HEK293T (cell line): ENCODE data around the gene ADAMTS13.

Experiments
- ARNT ChIP-seq: fragments of 450-650 bp; IDR thresholded peaks from 2 replicates; pipeline ENCODE4 v1.6.1; 2017; ENCODE audit warnings: mild to moderate bottlenecking
- BHLHE40 ChIP-seq: fragments of 450-650 bp; IDR thresholded peaks from 2 replicates; pipeline ENCODE4 v1.6.1; 2016; ENCODE audit warnings: mild to moderate bottlenecking, moderate library complexity, borderline replicate concordance
- CTBP1 ChIP-seq: fragments of 450-650 bp; IDR thresholded peaks from 2 replicates; pipeline ENCODE4 v1.6.1; 2016; ENCODE audit warnings: borderline replicate concordance
- FOXK2 ChIP-seq: fragments of 450-650 bp; IDR thresholded peaks from 2 replicates; pipeline ENCODE4 v1.6.1; 2016; ENCODE audit warnings: mild to moderate bottlenecking
- HDGF ChIP-seq: fragments of 450-650 bp; IDR thresholded peaks from 2 replicates; pipeline ENCODE4 v1.6.1; 2017; ENCODE audit warnings: antibody characterized with exemption, borderline replicate concordance
- L3MBTL2 ChIP-seq: fragments of 450-650 bp; conservative IDR thresholded peaks from 2 replicates; pipeline ENCODE4 v1.6.1; 2016; ENCODE audit warnings: mild to moderate bottlenecking
- LEF1 ChIP-seq: fragments of 450-650 bp; IDR thresholded peaks from 2 replicates; pipeline ENCODE4 v1.6.1; 2017; ENCODE audit warnings: mild to moderate bottlenecking, borderline replicate concordance
- NFRKB ChIP-seq: fragments of 450-650 bp; IDR thresholded peaks from 2 replicates; pipeline ENCODE4 v1.6.1; 2016; ENCODE audit warnings: mild to moderate bottlenecking, moderate library complexity
- SP1 ChIP-seq: fragments of 450-650 bp; IDR thresholded peaks from 2 replicates; pipeline ENCODE4 v1.6.1; 2017
- SUZ12 ChIP-seq: fragments of 450-650 bp; IDR thresholded peaks from 2 replicates; pipeline ENCODE4 v1.6.1; 2016; ENCODE audit warnings: mild to moderate bottlenecking
- TARDBP ChIP-seq: fragments of 450-650 bp; IDR thresholded peaks from 2 replicates; pipeline ENCODE4 v1.6.1; 2016
- ZNF384 ChIP-seq: fragments of 450-650 bp; IDR thresholded peaks from 2 replicates; pipeline ENCODE4 v1.6.1; 2016
- TF ChIP-seq, protein P1 (sequence below): fragments of 450-650 bp; IDR thresholded peaks from 2 replicates; pipeline ENCODE4 v1.6.1; 2016

DNA sequence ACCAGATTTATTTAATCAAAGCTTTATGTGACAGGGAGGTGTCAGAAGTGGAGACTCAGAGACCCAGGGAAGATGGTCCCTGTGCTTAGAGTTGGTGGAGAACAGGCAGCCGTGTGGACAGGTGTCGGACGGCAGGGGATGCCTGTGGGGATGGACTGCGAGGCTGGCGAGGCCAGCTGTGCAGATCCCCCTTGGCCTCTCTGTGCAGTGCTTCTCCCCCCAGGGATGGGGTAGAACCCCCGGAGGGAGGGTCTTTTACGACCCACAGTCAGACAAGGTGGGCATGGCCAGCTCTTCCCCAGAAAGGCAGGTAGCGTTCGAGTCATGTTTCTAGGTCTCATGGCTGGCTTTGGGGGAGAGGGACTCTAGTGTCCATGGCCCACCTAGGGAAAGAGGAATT lies 61.4 kb downstream of the ADAMTS13 start:
- no peak for TF ChIP-seq BHLHE40
- no peak for TF ChIP-seq SP1
- TF ChIP-seq L3MBTL2: no peak
- no peak for TF ChIP-seq SUZ12
- TF ChIP-seq NFRKB: no peak
- no peak for TF ChIP-seq HDGF
- no peak for TF ChIP-seq ARNT
- no peak for TF ChIP-seq TARDBP
- TF ChIP-seq CTBP1: no peak
- TF ChIP-seq, protein P1, sequence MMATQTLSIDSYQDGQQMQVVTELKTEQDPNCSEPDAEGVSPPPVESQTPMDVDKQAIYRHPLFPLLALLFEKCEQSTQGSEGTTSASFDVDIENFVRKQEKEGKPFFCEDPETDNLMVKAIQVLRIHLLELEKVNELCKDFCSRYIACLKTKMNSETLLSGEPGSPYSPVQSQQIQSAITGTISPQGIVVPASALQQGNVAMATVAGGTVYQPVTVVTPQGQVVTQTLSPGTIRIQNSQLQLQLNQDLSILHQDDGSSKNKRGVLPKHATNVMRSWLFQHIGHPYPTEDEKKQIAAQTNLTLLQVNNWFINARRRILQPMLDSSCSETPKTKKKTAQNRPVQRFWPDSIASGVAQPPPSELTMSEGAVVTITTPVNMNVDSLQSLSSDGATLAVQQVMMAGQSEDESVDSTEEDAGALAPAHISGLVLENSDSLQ: no peak
- no peak for TF ChIP-seq FOXK2
- TF ChIP-seq ZNF384: no peak
- no peak for TF ChIP-seq LEF1
